Measurements from ENCODE around the gene JARID2. TPM values are rescaled to one million over a fixed set of nuclear protein-coding genes. Genes with fewer than 3 reads are reported as not detected.

The JARID2 gene
- total and polyA plus RNA-seq, 10 of the 15 experiments (the other 5 are each of a cell fraction or from before 2014, with no cell fraction given) = 4.2 to 21.6 (median 11.7) TPM

DNA sequence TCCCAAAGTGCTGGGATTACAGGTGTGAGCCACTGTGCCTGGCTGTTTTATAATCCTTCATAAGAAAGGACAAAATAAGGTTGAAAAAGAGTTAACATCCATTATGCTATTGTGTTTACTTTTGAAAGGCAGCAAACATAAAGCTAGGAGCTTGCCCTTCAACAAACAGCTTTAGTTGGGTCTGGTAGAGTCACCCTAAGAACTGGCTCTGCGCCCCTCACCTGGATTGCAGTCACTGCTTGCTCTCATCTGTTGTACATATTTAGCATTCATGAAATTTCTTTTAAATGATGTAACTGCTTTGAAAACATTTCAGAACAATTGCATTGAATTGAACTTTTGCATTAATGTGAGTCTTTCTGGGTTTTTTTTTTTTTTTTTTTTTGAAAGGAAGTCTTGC is 38.9 kb downstream of the JARID2 start:
- Histone ChIP-seq H3K9me3 (replicated peaks; ENCODE audit: control insufficient read depth, insufficient read depth, low read length) (no peaks in the 10 kb centered on the region; the same call in 2 of the 3 replicates), H3K36me3 (ENCODE audit: control insufficient read depth in 2 of 2, insufficient read depth in 2 of 2, low read length in 1 of 2) (no peaks in the 10 kb centered on the region; a peak in 2 of 4 replicates), H4K20me1 (ENCODE audit: control insufficient read depth, insufficient read depth) (no peaks in the 10 kb centered on the region), H3K27me3 (replicated peaks in 1 of 2; ENCODE audit: control insufficient read depth in 2 of 2, insufficient read depth in 2 of 2, low read length in 1 of 2) (no peaks in the 10 kb centered on the region), H3K4me2 (ENCODE audit: control insufficient read depth, insufficient read depth) (no peak overlapping the region), H3K9ac (ENCODE audit: control insufficient read depth, insufficient read depth, low read length) (no peak overlapping the region), H2AFZ (ENCODE audit: control insufficient read depth, low read depth, low read length) (no peak overlapping the region), H3K4me1 (ENCODE audit: control insufficient read depth, insufficient read depth, low read length) (peaks cover 44% of the 10 kb centered on the region), H3K27ac (ENCODE audit: control insufficient read depth, insufficient read depth) (no peak overlapping the region), H3K79me2 (ENCODE audit: control insufficient read depth, insufficient read depth, low read length) (peaks cover 81% of the 10 kb centered on the region), H3K4me3 (no peak overlapping the region)
- ATAC-seq (no peak), DNase-seq (ENCODE audit: low read depth, low spot score) (no peak), FAIRE-seq (no peak)
- 95% methylated on average over 1 of the region's 1 CpG for whole genome bisulfite sequencing (ENCODE audit: insufficient coverage, insufficient replicate concordance, low lambda C conversion rate, missing lambda C conversion rate)
- POLR2A ChIA-PET = interaction anchor here (0.7 kb wide), 2 partner anchors 31 to 483 kb away, joined by 3 to 4 read pairs; no protein-coding TSS in a partner anchor
- no peak for TF ChIP-seq KAT2A (conservative IDR thresholded peaks at IDR 0.05; ENCODE audit: control insufficient read depth, low read depth, low read length)
- in situ Hi-C loops (cut with MboI) (no loop called here), intact Hi-C loops (cut with micrococcal nuclease; ENCODE audit: unreplicated experiment) (no loop called here)
- RAD21 ChIA-PET (ENCODE audit: unreplicated experiment) = interaction anchor here (1.0 kb wide), 2 partner anchors 19 to 41 kb away, joined by 3 read pairs; no protein-coding TSS in a partner anchor
- SMC1A ChIA-PET (ENCODE audit: uncharacterized antibody, unreplicated experiment) = interaction anchor here (0.6 to 1.2 kb wide), 6 partner anchors 18 to 379 kb away, joined by 3 read pairs; no protein-coding TSS in a partner anchor
- no TSS peak for BruUV-seq (replicated peaks)
- CTCF ChIA-PET = interaction anchor here (1.0 to 1.2 kb wide), 2 partner anchors 14 to 426 kb away, joined by 3 to 5 read pairs; no protein-coding TSS in a partner anchor

- intact Hi-C loops (cut with micrococcal nuclease; ENCODE audit: unreplicated experiment) (no loop called here), in situ Hi-C loops (cut with MboI) (no loop called here)
- ChIA-PET CTCF (no interaction called here), POLR2A (interaction anchor here (0.6 to 0.7 kb wide), 2 partner anchors 41 to 118 kb away, joined by 3 to 7 read pairs; no protein-coding TSS in a partner anchor), SMC1A (ENCODE audit: uncharacterized antibody, unreplicated experiment) (no interaction called here), RAD21 (ENCODE audit: unreplicated experiment) (interaction anchor here (1.0 to 4.0 kb wide), 3 partner anchors 13 to 40 kb away, joined by 3 to 32 read pairs (median 11); no protein-coding TSS in a partner anchor)
- H3K27ac ChIP-seq (ENCODE audit: control insufficient read depth, insufficient read depth) = no peak overlapping the region
- no peak overlapping the region for H3K4me2 ChIP-seq (ENCODE audit: control insufficient read depth, insufficient read depth)
- H3K36me3 ChIP-seq (ENCODE audit: control insufficient read depth in 2 of 2, insufficient read depth in 2 of 2, low read length in 1 of 2) = no peaks in the 10 kb centered on the region; a peak in 2 of 4 replicates
- H3K9me3 ChIP-seq (replicated peaks; ENCODE audit: control insufficient read depth, insufficient read depth, low read length) = no peaks in the 10 kb centered on the region; the same call in 2 of the 3 replicates
- no peak for TF ChIP-seq NFXL1 (IDR thresholded peaks at IDR 0.05; ENCODE audit: borderline replicate concordance)
- peak; percentile 40; the same call in 1 of the 2 replicates for TF ChIP-seq RAD21 (IDR thresholded peaks at IDR 0.05; ENCODE audit: insufficient read depth, low read depth, low read length)
- no peak for TF ChIP-seq HDAC6 (IDR thresholded peaks at IDR 0.05; ENCODE audit: unreplicated experiment)
- TF ChIP-seq, protein P1, sequence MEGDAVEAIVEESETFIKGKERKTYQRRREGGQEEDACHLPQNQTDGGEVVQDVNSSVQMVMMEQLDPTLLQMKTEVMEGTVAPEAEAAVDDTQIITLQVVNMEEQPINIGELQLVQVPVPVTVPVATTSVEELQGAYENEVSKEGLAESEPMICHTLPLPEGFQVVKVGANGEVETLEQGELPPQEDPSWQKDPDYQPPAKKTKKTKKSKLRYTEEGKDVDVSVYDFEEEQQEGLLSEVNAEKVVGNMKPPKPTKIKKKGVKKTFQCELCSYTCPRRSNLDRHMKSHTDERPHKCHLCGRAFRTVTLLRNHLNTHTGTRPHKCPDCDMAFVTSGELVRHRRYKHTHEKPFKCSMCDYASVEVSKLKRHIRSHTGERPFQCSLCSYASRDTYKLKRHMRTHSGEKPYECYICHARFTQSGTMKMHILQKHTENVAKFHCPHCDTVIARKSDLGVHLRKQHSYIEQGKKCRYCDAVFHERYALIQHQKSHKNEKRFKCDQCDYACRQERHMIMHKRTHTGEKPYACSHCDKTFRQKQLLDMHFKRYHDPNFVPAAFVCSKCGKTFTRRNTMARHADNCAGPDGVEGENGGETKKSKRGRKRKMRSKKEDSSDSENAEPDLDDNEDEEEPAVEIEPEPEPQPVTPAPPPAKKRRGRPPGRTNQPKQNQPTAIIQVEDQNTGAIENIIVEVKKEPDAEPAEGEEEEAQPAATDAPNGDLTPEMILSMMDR (IDR thresholded peaks at IDR 0.05 in 2 of 3, conservative IDR thresholded peaks at IDR 0.05 in 1 of 3; ENCODE audit: control insufficient read depth in 2 of 3, extremely low read depth in 1 of 3, insufficient read depth in 1 of 3, low read depth in 3 of 3, low read length in 3 of 3) = peak in 2 of 3 experiments; percentile 17 to 21; a peak in 2 of 6 replicates
- TF ChIP-seq USF2 (IDR thresholded peaks at IDR 0.05; ENCODE audit: borderline replicate concordance, low read depth, low read length) = no peak
- no peak overlapping the region for H3K9ac ChIP-seq (ENCODE audit: control insufficient read depth, insufficient read depth, low read length)
- no peak for DNase-seq (ENCODE audit: low read depth, low spot score)
- H3K79me2 ChIP-seq (ENCODE audit: control insufficient read depth, insufficient read depth, low read length) = peaks cover 78% of the 10 kb centered on the region
- FAIRE-seq = no peak
- no peak overlapping the region for H3K4me3 ChIP-seq
- 98% methylated on average over 3 of the region's 3 CpGs for WGBS (ENCODE audit: insufficient coverage, insufficient replicate concordance, low lambda C conversion rate, missing lambda C conversion rate)
- H2AFZ ChIP-seq (ENCODE audit: control insufficient read depth, low read depth, low read length) = no peak overlapping the region
- no peak for ATAC-seq
- peaks cover 34% of the 10 kb centered on the region for H3K4me1 ChIP-seq (ENCODE audit: control insufficient read depth, insufficient read depth, low read length)
- BruUV-seq (replicated peaks) = no TSS peak
- no peaks in the 10 kb centered on the region for H3K27me3 ChIP-seq (replicated peaks in 1 of 2; ENCODE audit: control insufficient read depth in 2 of 2, insufficient read depth in 2 of 2, low read length in 1 of 2)
- H4K20me1 ChIP-seq (ENCODE audit: control insufficient read depth, insufficient read depth) = no peaks in the 10 kb centered on the region
Measured at GRCh38 chr6:15285682-15286294, 39.9 kb downstream of the JARID2 start.
